ENCODE data around the gene GPR108.

The GPR108 gene

DNA sequence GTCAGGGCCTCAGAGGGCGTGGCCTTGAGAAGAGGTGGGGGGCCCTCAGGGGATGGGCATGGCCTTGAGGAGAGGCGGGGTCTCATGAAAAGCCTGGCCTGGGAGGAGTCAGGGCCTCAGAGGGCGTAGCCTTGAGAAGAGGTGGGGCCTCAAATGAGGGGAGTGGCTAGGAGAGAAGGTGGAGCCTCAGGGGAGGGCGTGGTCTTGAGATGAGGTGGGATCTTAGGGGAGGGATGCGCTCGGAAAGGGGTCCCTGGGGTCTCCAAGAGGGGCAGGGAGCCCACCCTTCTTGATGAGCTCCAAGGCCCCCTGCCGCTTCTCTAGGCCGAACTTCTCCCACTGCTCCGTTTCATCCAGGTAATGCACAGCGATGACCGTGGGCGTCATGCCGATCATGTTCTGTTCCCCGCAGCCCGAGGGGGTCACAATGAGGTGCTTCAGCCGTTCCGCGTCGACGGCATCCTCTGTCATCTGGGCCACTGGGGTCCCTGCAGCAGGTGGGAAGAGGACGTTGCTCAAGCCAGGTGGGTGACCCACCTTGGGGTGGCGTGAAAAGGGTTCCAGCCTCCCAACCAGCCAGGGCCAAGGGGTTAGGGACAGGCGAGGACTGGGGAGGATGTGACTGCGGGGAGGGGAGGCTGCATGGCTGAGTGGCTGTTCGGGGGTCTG lies 43.1 kb downstream of the GPR108 start:
- H3K4me1 ChIP-seq (ENCODE audit: control insufficient read depth, insufficient read depth, low read length): no peaks in the 10 kb centered on the region
- peak; percentile 20; the same call in 1 of the 2 replicates for TF ChIP-seq KLF1 (tag by site-specific recombination; IDR thresholded peaks at IDR 0.05)
- TF ChIP-seq ZFHX2 (tag by site-specific recombination; conservative IDR thresholded peaks at IDR 0.05): peak; percentile 25; the same call in 1 of the 2 replicates
- TF ChIP-seq, protein P1, sequence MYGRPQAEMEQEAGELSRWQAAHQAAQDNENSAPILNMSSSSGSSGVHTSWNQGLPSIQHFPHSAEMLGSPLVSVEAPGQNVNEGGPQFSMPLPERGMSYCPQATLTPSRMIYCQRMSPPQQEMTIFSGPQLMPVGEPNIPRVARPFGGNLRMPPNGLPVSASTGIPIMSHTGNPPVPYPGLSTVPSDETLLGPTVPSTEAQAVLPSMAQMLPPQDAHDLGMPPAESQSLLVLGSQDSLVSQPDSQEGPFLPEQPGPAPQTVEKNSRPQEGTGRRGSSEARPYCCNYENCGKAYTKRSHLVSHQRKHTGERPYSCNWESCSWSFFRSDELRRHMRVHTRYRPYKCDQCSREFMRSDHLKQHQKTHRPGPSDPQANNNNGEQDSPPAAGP (tag by site-specific recombination; IDR thresholded peaks at IDR 0.05): no peak
- H3K4me3 ChIP-seq (ENCODE audit: low read depth, low read length): no peak overlapping the region
- no peaks in the 10 kb centered on the region for H3K9me3 ChIP-seq (ENCODE audit: control insufficient read depth, insufficient read depth, low read depth, low read length)
- no peaks in the 10 kb centered on the region for H3K36me3 ChIP-seq (ENCODE audit: control insufficient read depth in 2 of 2, insufficient read depth in 1 of 2, low read length in 2 of 2)
- H3K27ac ChIP-seq (ENCODE audit: extremely low read depth, low read depth, low read length): no peak overlapping the region
- POLR2A ChIA-PET: no interaction called here
- CTCF ChIA-PET: no interaction called here

DNA sequence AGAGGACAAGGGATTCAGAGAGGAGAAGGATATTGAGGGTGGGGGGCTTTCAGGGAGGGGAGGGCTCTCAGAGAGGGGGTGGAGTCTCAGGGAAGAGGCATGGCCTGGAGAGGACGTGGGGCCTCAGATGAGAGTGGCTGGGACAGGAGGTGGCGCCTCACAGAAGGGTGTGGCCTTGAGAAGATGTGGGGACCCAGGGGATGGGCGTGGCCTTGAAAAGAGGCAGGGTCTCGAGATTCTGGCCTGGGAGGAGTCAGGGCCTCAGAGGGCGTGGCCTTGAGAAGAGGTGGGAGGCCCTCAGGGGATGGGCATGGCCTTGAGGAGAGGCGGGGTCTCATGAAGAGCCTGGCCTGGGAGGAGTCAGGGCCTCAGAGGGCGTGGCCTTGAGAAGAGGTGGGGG lies 43.7 kb downstream of the GPR108 start:
- no peaks in the 10 kb centered on the region for H3K9me3 ChIP-seq (ENCODE audit: control insufficient read depth, insufficient read depth, low read depth, low read length)
- H3K36me3 ChIP-seq (ENCODE audit: control insufficient read depth in 2 of 2, insufficient read depth in 1 of 2, low read length in 2 of 2): no peaks in the 10 kb centered on the region
- H3K4me3 ChIP-seq (ENCODE audit: low read depth, low read length): no peak overlapping the region
- peak; percentile 43 for TF ChIP-seq KLF1 (tag by site-specific recombination; IDR thresholded peaks at IDR 0.05)
- TF ChIP-seq HOXD13 (CRISPR knock-in tag; IDR thresholded peaks at IDR 0.05; ENCODE audit: borderline replicate concordance): no peak
- TF ChIP-seq ZNF140 (tag by site-specific recombination; IDR thresholded peaks at IDR 0.05): no peak
- TF ChIP-seq ZXDB (tag by site-specific recombination; IDR thresholded peaks at IDR 0.05): no peak
- no peak for TF ChIP-seq ZNF37A (tag by site-specific recombination; IDR thresholded peaks at IDR 0.05)
- no peak for TF ChIP-seq ZNF146 (tag by site-specific recombination; IDR thresholded peaks at IDR 0.05)
- no peaks in the 10 kb centered on the region for H3K4me1 ChIP-seq (ENCODE audit: control insufficient read depth, insufficient read depth, low read length)
- POLR2A ChIA-PET: no interaction called here
- CTCF ChIA-PET: no interaction called here
- no peak overlapping the region for H3K27ac ChIP-seq (ENCODE audit: extremely low read depth, low read depth, low read length)

- 0 out of 2 replicates have a peak, but pooled peaks have one; percentile 12 for TF ChIP-seq SP2 (tag by site-specific recombination; IDR thresholded peaks at IDR 0.05)
- no peak for TF ChIP-seq ZNF341 (tag by site-specific recombination; IDR thresholded peaks at IDR 0.05; ENCODE audit: low read depth)
- TF ChIP-seq ZNF610 (tag by site-specific recombination; IDR thresholded peaks at IDR 0.05; ENCODE audit: borderline replicate concordance): no peak
- no peak for TF ChIP-seq ZNF707 (tag by site-specific recombination; IDR thresholded peaks at IDR 0.05)
- CTCF ChIA-PET: no interaction called here
- POLR2A ChIA-PET: no interaction called here
- Histone ChIP-seq H3K4me1 (ENCODE audit: control insufficient read depth, insufficient read depth, low read length) (no peaks in the 10 kb centered on the region), H3K4me3 (ENCODE audit: low read depth, low read length) (no peak overlapping the region), H3K9me3 (ENCODE audit: control insufficient read depth, insufficient read depth, low read depth, low read length) (no peaks in the 10 kb centered on the region), H3K36me3 (ENCODE audit: control insufficient read depth in 2 of 2, insufficient read depth in 1 of 2, low read length in 2 of 2) (no peaks in the 10 kb centered on the region), H3K27ac (ENCODE audit: extremely low read depth, low read depth, low read length) (no peak overlapping the region)
Measured at GRCh38 chr19:6693056-6693471, 44.3 kb downstream of the GPR108 start.

GRCh38 chr19:6692027-6692426 lies 45.4 kb downstream of the GPR108 start:
- no peaks in the 10 kb centered on the region for H3K36me3 ChIP-seq (ENCODE audit: control insufficient read depth in 2 of 2, insufficient read depth in 1 of 2, low read length in 2 of 2)
- H3K9me3 ChIP-seq (ENCODE audit: control insufficient read depth, insufficient read depth, low read depth, low read length): no peaks in the 10 kb centered on the region
- ChIA-PET POLR2A (no interaction called here), CTCF (no interaction called here)
- H3K4me3 ChIP-seq (ENCODE audit: low read depth, low read length): no peak overlapping the region
- TF ChIP-seq, protein P2, sequence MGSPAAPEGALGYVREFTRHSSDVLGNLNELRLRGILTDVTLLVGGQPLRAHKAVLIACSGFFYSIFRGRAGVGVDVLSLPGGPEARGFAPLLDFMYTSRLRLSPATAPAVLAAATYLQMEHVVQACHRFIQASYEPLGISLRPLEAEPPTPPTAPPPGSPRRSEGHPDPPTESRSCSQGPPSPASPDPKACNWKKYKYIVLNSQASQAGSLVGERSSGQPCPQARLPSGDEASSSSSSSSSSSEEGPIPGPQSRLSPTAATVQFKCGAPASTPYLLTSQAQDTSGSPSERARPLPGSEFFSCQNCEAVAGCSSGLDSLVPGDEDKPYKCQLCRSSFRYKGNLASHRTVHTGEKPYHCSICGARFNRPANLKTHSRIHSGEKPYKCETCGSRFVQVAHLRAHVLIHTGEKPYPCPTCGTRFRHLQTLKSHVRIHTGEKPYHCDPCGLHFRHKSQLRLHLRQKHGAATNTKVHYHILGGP (tag by site-specific recombination; IDR thresholded peaks at IDR 0.05): no peak
- TF ChIP-seq ZNF664 (tag by site-specific recombination; IDR thresholded peaks at IDR 0.05): no peak
- TF ChIP-seq, protein P3, sequence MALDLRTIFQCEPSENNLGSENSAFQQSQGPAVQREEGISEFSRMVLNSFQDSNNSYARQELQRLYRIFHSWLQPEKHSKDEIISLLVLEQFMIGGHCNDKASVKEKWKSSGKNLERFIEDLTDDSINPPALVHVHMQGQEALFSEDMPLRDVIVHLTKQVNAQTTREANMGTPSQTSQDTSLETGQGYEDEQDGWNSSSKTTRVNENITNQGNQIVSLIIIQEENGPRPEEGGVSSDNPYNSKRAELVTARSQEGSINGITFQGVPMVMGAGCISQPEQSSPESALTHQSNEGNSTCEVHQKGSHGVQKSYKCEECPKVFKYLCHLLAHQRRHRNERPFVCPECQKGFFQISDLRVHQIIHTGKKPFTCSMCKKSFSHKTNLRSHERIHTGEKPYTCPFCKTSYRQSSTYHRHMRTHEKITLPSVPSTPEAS (tag by site-specific recombination; IDR thresholded peaks at IDR 0.05): peak; percentile 43; the same call in 1 of the 2 replicates
- no peak for TF ChIP-seq FEZF1 (tag by site-specific recombination; IDR thresholded peaks at IDR 0.05)
- TF ChIP-seq PRDM4 (tag by site-specific recombination; IDR thresholded peaks at IDR 0.05): no peak
- TF ChIP-seq ZBTB20 (tag by site-specific recombination; IDR thresholded peaks at IDR 0.05): no peak
- no peak for TF ChIP-seq ZNF776 (tag by site-specific recombination; IDR thresholded peaks at IDR 0.05; ENCODE audit: borderline replicate concordance)
- no peak for TF ChIP-seq ZNF629 (tag by site-specific recombination; IDR thresholded peaks at IDR 0.05)
- H3K27ac ChIP-seq (ENCODE audit: extremely low read depth, low read depth, low read length): no peak overlapping the region
- H3K4me1 ChIP-seq (ENCODE audit: control insufficient read depth, insufficient read depth, low read length): no peaks in the 10 kb centered on the region

Data from HEK293 (cell line).